HG02852 (cell line): Measurements from ENCODE around the gene SNX33.

Source experiments
- ATAC-seq: cut with Tn5 transposase; IDR thresholded peaks from one replicate; pipeline ENCODE4 v1.9.1; 2021; ENCODE audit warnings: mild to moderate bottlenecking, moderate library complexity; ENCODE audit not compliant: unreplicated experiment

The SNX33 gene

DNA sequence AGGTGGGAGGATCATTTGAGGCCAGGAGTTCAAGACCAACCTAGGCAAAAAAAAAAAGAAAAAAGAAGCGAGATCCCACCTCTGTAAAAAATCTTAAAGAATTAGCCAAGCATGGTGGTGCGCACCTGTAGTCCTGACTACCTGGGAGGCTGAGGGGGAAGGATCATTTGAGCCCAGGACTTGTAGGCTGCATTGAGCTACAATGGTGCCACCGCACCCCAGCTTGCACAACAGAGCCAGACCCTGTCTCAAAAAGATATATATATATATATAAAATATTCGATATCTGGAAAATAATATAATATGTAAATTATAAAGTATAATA, 6.6 kb upstream of the SNX33 start:
- ATAC-seq = no peak

- no peak for ATAC-seq
Measured at GRCh38 chr15:75641603-75642002, 6.1 kb upstream of the SNX33 start.

GRCh38 chr15:75644376-75644775, 3.3 kb upstream of the SNX33 start:
- no peak for ATAC-seq

- no peak for ATAC-seq
Measured at GRCh38 chr15:75646112-75646943, 1.4 kb upstream of the SNX33 start.

GRCh38 chr15:75646944-75647364, 758 bp upstream of the SNX33 start:
- ATAC-seq = no peak

- no peak for ATAC-seq
Measured at GRCh38 chr15:75648156-75649000, 666 bp downstream of the SNX33 start.

DNA sequence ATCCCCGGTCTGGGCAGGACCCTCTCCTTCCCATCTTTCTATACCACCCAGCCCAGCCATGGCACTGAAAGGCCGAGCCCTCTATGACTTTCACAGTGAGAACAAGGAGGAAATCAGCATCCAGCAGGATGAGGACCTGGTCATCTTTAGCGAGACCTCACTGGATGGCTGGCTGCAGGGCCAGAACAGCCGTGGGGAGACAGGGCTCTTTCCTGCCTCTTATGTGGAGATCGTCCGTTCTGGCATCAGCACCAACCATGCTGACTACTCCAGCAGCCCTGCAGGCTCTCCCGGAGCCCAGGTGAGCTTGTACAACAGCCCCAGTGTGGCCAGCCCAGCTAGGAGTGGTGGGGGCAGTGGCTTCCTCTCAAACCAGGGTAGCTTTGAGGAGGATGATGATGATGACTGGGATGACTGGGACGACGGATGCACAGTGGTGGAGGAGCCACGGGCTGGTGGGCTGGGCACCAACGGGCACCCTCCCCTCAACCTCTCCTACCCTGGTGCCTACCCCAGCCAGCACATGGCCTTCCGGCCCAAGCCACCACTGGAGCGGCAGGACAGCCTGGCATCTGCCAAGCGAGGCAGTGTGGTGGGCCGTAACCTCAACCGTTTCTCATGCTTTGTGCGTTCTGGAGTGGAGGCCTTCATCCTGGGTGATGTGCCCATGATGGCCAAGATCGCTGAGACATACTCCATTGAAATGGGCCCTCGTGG, 1.5 kb downstream of the SNX33 start:
- ATAC-seq = no peak

DNA sequence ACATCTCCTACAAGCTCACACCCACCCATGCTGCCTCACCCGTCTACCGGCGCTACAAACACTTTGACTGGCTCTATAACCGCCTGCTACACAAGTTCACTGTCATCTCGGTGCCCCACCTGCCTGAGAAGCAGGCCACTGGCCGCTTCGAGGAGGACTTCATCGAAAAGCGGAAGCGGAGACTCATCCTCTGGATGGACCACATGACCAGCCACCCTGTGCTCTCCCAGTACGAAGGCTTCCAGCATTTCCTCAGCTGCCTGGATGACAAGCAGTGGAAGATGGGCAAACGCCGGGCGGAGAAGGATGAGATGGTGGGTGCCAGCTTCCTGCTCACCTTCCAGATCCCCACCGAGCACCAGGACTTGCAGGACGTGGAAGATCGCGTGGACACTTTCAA, 2.1 kb downstream of the SNX33 start:
- ATAC-seq = no peak

- ATAC-seq = no peak
Measured at GRCh38 chr15:75650908-75651809, 3.4 kb downstream of the SNX33 start.

DNA sequence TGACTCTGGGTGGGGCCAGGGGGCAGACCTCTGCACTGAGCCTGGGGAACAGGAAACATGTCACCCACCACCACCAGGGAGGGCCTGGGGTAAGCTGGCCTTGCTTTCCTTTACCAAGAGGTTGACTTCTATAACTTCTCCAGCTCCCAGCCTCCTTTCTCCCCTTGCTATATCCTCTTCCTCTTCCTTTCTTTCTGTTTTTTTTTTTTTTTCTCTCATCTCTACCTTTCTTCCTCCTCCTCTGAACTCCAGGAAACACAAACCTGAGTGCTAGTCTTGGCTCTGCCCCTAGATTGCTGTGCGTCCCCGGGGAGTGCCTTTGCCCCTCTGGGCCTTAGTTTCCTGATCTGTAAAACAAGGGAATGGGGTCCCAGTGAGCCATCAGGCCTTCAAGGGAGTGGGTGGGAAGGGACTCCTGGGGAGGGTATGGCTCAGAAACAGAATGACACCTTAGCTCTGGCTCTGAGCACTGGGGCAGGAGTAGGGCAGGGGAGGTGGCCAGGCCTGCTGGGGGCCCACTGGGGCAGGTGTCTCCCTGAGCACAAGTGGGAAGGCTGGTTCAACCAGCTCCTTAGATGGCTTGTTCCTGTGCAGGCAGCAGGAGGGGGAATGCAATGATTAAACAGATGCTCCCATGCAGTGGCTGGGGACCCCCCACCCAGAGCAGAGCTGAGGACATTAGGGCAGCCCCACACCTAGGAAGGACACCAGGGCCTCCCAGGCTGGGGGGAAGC, 4.3 kb downstream of the SNX33 start:
- no peak for ATAC-seq

- no peak for ATAC-seq
Measured at GRCh38 chr15:75653347-75653913, 5.7 kb downstream of the SNX33 start.

GRCh38 chr15:75654201-75654907, 6.6 kb downstream of the SNX33 start:
- ATAC-seq = no peak

DNA sequence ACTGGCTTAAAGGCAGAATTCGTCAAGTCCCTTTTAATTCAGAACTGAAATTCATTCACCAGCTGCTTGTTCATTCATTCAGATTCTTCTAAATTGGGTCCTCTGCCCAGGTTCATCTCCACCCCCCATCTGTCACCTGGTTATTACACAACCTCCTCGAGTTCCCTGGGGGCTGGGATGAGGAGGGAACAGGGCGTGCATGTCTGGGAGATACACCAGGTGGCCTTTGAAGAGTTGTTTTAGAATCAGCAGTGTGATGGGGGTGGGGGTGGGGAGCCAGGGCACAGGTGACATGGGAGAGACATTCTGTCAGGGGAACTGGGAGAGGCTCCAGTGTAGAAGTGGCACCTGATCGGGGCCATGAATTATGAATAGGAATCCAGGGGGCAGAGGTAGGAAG, 8.2 kb downstream of the SNX33 start:
- no peak for ATAC-seq

GRCh38 chr15:75656331-75656730, 8.6 kb downstream of the SNX33 start:
- no peak for ATAC-seq

- no peak for ATAC-seq
Measured at GRCh38 chr15:75656813-75657212, 9.1 kb downstream of the SNX33 start.

- ATAC-seq = no peak
Measured at GRCh38 chr15:75659141-75659771, 11.5 kb downstream of the SNX33 start.

DNA sequence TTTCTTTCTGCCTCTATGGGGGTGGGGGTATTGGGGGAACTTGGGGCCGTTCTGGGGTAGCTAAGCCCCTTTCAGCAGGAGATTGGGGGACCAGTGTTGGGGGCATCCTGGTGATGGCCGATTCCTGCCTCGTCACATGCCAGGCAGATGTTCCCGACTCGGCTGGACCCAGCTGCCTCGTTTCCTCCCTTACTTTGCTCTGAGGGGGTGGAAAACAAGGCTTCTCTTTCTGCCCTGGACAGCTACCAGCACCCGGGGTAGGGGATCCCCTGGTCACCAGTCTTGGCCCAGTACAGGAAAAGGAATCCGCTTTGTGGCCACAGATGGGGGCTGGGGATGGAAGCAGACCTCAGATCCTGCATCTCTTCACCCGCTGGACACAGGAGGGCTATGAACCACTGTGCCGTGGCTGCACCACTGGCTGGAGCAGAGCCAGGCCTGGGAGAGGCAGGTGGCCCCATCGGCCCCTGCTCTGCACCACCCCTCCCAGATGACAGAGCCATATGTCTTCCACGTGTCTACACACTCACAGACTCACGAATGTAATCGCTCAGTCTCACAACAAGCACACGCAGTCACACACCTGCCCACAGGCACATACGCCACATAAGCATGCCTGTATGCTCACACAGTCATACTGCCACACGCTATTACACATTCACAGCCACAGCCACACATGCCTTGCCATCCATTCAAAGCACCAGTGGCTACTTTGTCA, 12.4 kb downstream of the SNX33 start:
- ATAC-seq = no peak
